ENCODE measurements around the gene NAPEPLD.
"Not testable (repeated sequence)": the region's sequence is repeated elsewhere in the genome, so short reads cannot be mapped to it uniquely, and the experiment has no call there.

GRCh38 chr7:103056006-103056405 is 92.9 kb downstream of the NAPEPLD start:
- not testable (repeated sequence) for TF ChIP-seq CTCF (conservative IDR thresholded peaks at IDR 0.05; ENCODE audit: low read depth in 2 of 2); POLR2AphosphoS5 (IDR thresholded peaks at IDR 0.05; ENCODE audit: low read depth); EZH2phosphoT487 (IDR thresholded peaks at IDR 0.05; ENCODE audit: unreplicated experiment); ETS1 (IDR thresholded peaks at IDR 0.05); EZH2 (IDR thresholded peaks at IDR 0.05; ENCODE audit: low read depth, unreplicated experiment)

Data from GM23338 (cell line).